Measurements from ENCODE around the gene DSP. TPM values are rescaled to one million over a fixed set of nuclear protein-coding genes. Genes with fewer than 3 reads are reported as not detected.
A peak's percentile ranks its signal among the peaks of the same experiment; 100 is the strongest.

Gene DSP
- total and polyA plus RNA-seq, 4 donors, result 25.0 to 74.7 (median 34.1) TPM

GRCh38 chr6:7558781-7559180 lies 17.3 kb downstream of the DSP start:
- 43% methylated on average over 4 of the region's 4 CpGs for WGBS
- H3K4me1 ChIP-seq (ENCODE audit: control insufficient read depth in 4 of 4, insufficient read depth in 4 of 4, low read length in 3 of 4), result peaks cover 2 to 47% (median 27%) of the 10 kb centered on the region in 4 donors
- H3K27ac ChIP-seq (ENCODE audit: low read depth in 1 of 2, low read length in 2 of 2), result peak overlapping the region; percentile 48 to 75

GRCh38 chr6:7559196-7559595 lies 17.7 kb downstream of the DSP start:
- H3K36me3 ChIP-seq (ENCODE audit: control insufficient read depth in 4 of 4, insufficient read depth in 3 of 4, low read depth in 1 of 4, low read length in 3 of 4), result peaks cover 0 to 17% (median 13%) of the 10 kb centered on the region in 4 donors
- 77% methylated on average over 6 of the region's 6 CpGs for WGBS

More at GRCh38 chr6:7558781-7559180, 17.3 kb downstream of the DSP start:
- Histone ChIP-seq H3K36me3 (ENCODE audit: control insufficient read depth in 4 of 4, insufficient read depth in 3 of 4, low read depth in 1 of 4, low read length in 3 of 4) (peaks cover 0 to 17% (median 10%) of the 10 kb centered on the region in 4 donors), H3K27me3 (ENCODE audit: control insufficient read depth in 4 of 4, insufficient read depth in 4 of 4, low read length in 3 of 4) (no peaks in the 10 kb centered on the region), H3K4me3 (ENCODE audit: low read depth in 1 of 3, low read length in 3 of 3) (no peak overlapping the region), H3K9ac (ENCODE audit: low read depth in 1 of 2, low read length in 2 of 2) (peak overlapping the region in 1 of 2 donors; percentile 52), H3K9me3 (ENCODE audit: control insufficient read depth in 4 of 4, low read length in 3 of 4) (no peaks in the 10 kb centered on the region)
- no peak for DNase-seq (ENCODE audit: low spot score)
- TF ChIP-seq NR2F2 (IDR thresholded peaks at IDR 0.05), result no peak
- TF ChIP-seq SP1 (IDR thresholded peaks at IDR 0.05), result no peak
- no peak for TF ChIP-seq RAD21 (IDR thresholded peaks at IDR 0.05)
- no peak for TF ChIP-seq ZBTB33 (IDR thresholded peaks at IDR 0.05)
- TF ChIP-seq ATF3 (IDR thresholded peaks at IDR 0.05), result no peak
- TF ChIP-seq HNF4G (IDR thresholded peaks at IDR 0.05), result no peak
- TF ChIP-seq HNF4A (conservative IDR thresholded peaks at IDR 0.05), result peak; percentile 29 to 34
- TF ChIP-seq MAX (IDR thresholded peaks at IDR 0.05), result no peak
- TF ChIP-seq REST (IDR thresholded peaks at IDR 0.05), result no peak

More at GRCh38 chr6:7559196-7559595, 17.7 kb downstream of the DSP start:
- DNase-seq (ENCODE audit: low spot score), result no peak
- Histone ChIP-seq H3K27me3 (ENCODE audit: control insufficient read depth in 4 of 4, insufficient read depth in 4 of 4, low read length in 3 of 4) (no peaks in the 10 kb centered on the region), H3K9ac (ENCODE audit: low read depth in 1 of 2, low read length in 2 of 2) (peak overlapping the region in 1 of 2 donors; percentile 52), H3K27ac (ENCODE audit: low read depth in 1 of 2, low read length in 2 of 2) (peak overlapping the region; percentile 48 to 75), H3K4me1 (ENCODE audit: control insufficient read depth in 4 of 4, insufficient read depth in 4 of 4, low read length in 3 of 4) (peaks cover 2 to 45% (median 27%) of the 10 kb centered on the region in 4 donors), H3K4me3 (ENCODE audit: low read depth in 1 of 3, low read length in 3 of 3) (no peak overlapping the region), H3K9me3 (ENCODE audit: control insufficient read depth in 4 of 4, low read length in 3 of 4) (no peaks in the 10 kb centered on the region)
- no peak for TF ChIP-seq RAD21 (IDR thresholded peaks at IDR 0.05)
- no peak for TF ChIP-seq ZBTB33 (IDR thresholded peaks at IDR 0.05)
- no peak for TF ChIP-seq TAF1 (conservative IDR thresholded peaks at IDR 0.05)
- no peak for TF ChIP-seq GABPA (IDR thresholded peaks at IDR 0.05 in 1 of 2, conservative IDR thresholded peaks at IDR 0.05 in 1 of 2)
- no peak for TF ChIP-seq EGR1 (IDR thresholded peaks at IDR 0.05; ENCODE audit: low read depth in 2 of 2)
- no peak for TF ChIP-seq RXRA (IDR thresholded peaks at IDR 0.05)
- TF ChIP-seq HNF4G (IDR thresholded peaks at IDR 0.05), result no peak
- no peak for TF ChIP-seq FOXA2 (IDR thresholded peaks at IDR 0.05)
- TF ChIP-seq HNF4A (conservative IDR thresholded peaks at IDR 0.05), result no peak
- TF ChIP-seq SP1 (IDR thresholded peaks at IDR 0.05), result no peak
- no peak for TF ChIP-seq ATF3 (IDR thresholded peaks at IDR 0.05)
- TF ChIP-seq MAX (IDR thresholded peaks at IDR 0.05), result no peak
- TF ChIP-seq NR2F2 (IDR thresholded peaks at IDR 0.05), result no peak

Measured in liver (tissue), 9 donors.